HG02678 (cell line): ENCODE data around the gene TXNL4A.

Source experiments
- ATAC-seq: cut with Tn5 transposase; IDR thresholded peaks from one replicate; pipeline ENCODE4 v1.9.1; 2021; ENCODE audit warnings: mild to moderate bottlenecking, moderate library complexity; ENCODE audit not compliant: unreplicated experiment

The TXNL4A gene

GRCh38 chr18:79949697-79950487 is 38.5 kb downstream of the TXNL4A start:
- no peak for ATAC-seq

- no peak for ATAC-seq
Observed at GRCh38 chr18:79948719-79949411, 39.5 kb downstream of the TXNL4A start.

GRCh38 chr18:79947881-79948610 is 40.3 kb downstream of the TXNL4A start:
- no peak for ATAC-seq

DNA sequence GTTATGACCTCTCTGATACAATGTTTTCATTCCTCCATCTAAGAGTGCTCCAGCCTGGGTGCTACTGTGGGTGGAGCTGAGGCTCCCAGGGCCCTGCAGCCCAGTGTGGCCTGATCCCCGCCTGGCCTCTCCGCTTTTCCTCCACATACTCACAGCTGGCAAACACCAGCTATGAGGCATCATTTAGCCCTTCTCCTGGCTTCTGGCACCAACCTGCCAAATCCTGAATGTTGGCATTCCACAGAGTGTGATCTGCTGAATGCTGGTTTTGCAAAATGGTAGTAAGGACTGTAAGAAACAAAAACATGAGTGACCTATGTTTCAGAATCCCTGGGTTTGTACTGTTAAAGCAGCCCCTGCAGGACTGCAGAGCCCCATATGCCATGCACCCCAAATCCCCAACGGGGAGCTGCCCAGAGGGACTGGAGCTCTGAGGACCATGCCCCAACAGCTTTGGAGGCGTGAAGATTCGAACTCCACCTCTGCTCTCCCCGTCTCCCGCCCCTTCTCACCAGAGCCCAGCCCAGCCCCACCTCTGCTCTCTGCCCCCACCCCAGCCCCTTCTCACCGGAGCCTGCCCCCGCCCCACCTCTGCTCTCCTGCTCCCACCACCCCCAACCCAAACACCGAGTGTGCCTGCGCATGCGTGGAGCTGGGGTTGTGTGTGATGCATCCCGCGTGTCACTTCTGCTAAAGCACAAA is 41.2 kb downstream of the TXNL4A start:
- no peak for ATAC-seq

GRCh38 chr18:79945118-79946042 is 43.0 kb downstream of the TXNL4A start:
- no peak for ATAC-seq

- peak; percentile 1 for ATAC-seq
Observed at GRCh38 chr18:79944746-79945117, 43.6 kb downstream of the TXNL4A start.

- peak; percentile 64 for ATAC-seq
Observed at GRCh38 chr18:79944126-79944731, 44.1 kb downstream of the TXNL4A start.

GRCh38 chr18:79943608-79944125 is 44.7 kb downstream of the TXNL4A start:
- no peak for ATAC-seq

GRCh38 chr18:79942786-79943607 is 45.4 kb downstream of the TXNL4A start:
- no peak for ATAC-seq

DNA sequence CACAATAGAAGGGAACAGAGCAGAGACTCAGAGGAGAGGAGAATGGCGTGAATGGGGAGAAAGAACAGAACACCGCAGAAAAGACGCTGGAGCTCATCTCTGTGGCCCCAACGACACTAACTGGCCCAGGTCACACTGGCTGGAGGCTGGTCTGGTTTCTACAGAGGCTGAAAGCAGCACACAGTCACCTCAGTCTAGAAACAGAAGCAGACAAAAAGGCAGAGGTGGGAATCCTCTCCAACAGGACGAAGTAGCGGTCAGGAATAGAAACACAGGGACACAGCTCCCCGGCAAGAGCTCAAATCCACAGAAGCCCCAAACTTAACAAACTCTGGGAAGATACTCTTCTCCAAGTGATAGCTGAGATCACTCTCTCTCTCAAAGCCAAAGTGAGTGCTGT is 46.2 kb downstream of the TXNL4A start:
- ATAC-seq, result no peak

- ATAC-seq, result no peak
Observed at GRCh38 chr18:79941473-79942119, 46.8 kb downstream of the TXNL4A start.

- no peak for ATAC-seq
Observed at GRCh38 chr18:79940814-79941472, 47.4 kb downstream of the TXNL4A start.

GRCh38 chr18:79940126-79940813 is 48.1 kb downstream of the TXNL4A start:
- no peak for ATAC-seq

GRCh38 chr18:79939096-79939495 is 49.3 kb downstream of the TXNL4A start:
- no peak for ATAC-seq

GRCh38 chr18:79938196-79938595 is 50.2 kb downstream of the TXNL4A start:
- ATAC-seq, result no peak

- no peak for ATAC-seq
Observed at GRCh38 chr18:79937103-79937860, 51.1 kb downstream of the TXNL4A start.
